Lung (tissue), 12 donors: ENCODE results near the gene CHRNB4. TPM values are rescaled to one million over a fixed set of nuclear protein-coding genes. Genes with fewer than 3 reads are reported as not detected.

ENCODE experiments used
- ATAC-seq: fragments of 200-7000 bp; cut with Tn5 transposase; one replicate; pipeline ENCODE4 v1.9.1; 2020; ENCODE audit warnings: moderate number of reproducible peaks; ENCODE audit not compliant: insufficient read depth, low FRiP score
- DNase-seq, 3 donors: peaks; one replicate each; pipeline ENCODE4 v3.0.0-alpha.2; 2013 to 2017
- H3K27ac ChIP-seq, 2 donors: one replicate each; pipeline ENCODE4 v1.5.1; 2013; ENCODE audit warnings: mild to moderate bottlenecking in 2 of 2, moderate library complexity in 2 of 2, control low read depth in 1 of 2, inconsistent platforms in 1 of 2, low read depth in 1 of 2, low read length in 1 of 2
- H3K27me3 ChIP-seq, 3 donors: one replicate each; pipeline ENCODE4 v1.5.1; 2013; ENCODE audit warnings: low read length in 2 of 3; ENCODE audit not compliant: control insufficient read depth in 3 of 3, insufficient read depth in 3 of 3
- H3K36me3 ChIP-seq, 4 donors: one replicate each; pipeline ENCODE4 v1.5.1; 2013; ENCODE audit warnings: low read length in 4 of 4, mild to moderate bottlenecking in 1 of 4, moderate library complexity in 1 of 4; ENCODE audit not compliant: control insufficient read depth in 4 of 4, insufficient read depth in 4 of 4
- H3K4me1 ChIP-seq, 5 donors: one replicate each; pipeline ENCODE4 v1.5.1; 2013; ENCODE audit warnings: low read length in 5 of 5, mild to moderate bottlenecking in 2 of 5, moderate library complexity in 1 of 5; ENCODE audit not compliant: control insufficient read depth in 5 of 5, insufficient read depth in 5 of 5
- H3K4me3 ChIP-seq: one replicate; pipeline ENCODE4 v1.5.1; 2013; ENCODE audit warnings: mild to moderate bottlenecking, control low read depth, moderate library complexity
- H3K9ac ChIP-seq, 2 donors: one replicate each; pipeline ENCODE4 v1.5.1; 2013; ENCODE audit warnings: low read length in 2 of 2, control low read depth in 1 of 2; ENCODE audit not compliant: insufficient read depth in 1 of 2
- H3K9me3 ChIP-seq, 4 donors: one replicate each; pipeline ENCODE4 v1.5.1; 2013; ENCODE audit warnings: low read length in 3 of 4, mild to moderate bottlenecking in 1 of 4, moderate library complexity in 1 of 4; ENCODE audit not compliant: control insufficient read depth in 4 of 4, insufficient read depth in 3 of 4
- WGBS, 2 donors: extraction: QIAGEN DNeasy Blood & Tissue Kit; methylation state at CpG; one replicate each; pipeline ENCODE4 v1.1.7; 2013; 5-methylcytosine and 5-hydroxymethylcytosine counted together
- polyA plus RNA-seq, 2 donors: library from polyadenylated mRNA; stranded (reverse); fragments of 200-250 nt; gene quantifications; one replicate each; pipeline ENCODE4 v1.2.1, GENCODE V29; 2013
- total RNA-seq, 2 donors: library from RNA; depleted of rRNA in 1 of 2; stranded (reverse); fragments of >200 nt in 1 of 2; gene quantifications; one replicate each; pipeline ENCODE4 v1.2.1, GENCODE V29; 2014 to 2021
- TF ChIP-seq, protein P1 (sequence below): IDR thresholded peaks from 2 replicates; pipeline ENCODE4 v1.5.1; 2012; ENCODE audit warnings: mild to moderate bottlenecking; ENCODE audit errors: control extremely low read depth, extremely low read depth
- donor health status: control.
- donor health status: control.
- donor health status: Bipolar disorder and iron deficiency.
- donor health status: healthy.
- donor health status: DM: yes; HTN: yes; CAD: no.

Gene CHRNB4
- total and polyA plus RNA-seq, 4 donors, result 0.05 TPM; not detected in 3

GRCh38 chr15:78667578-78668236 is 26.7 kb upstream of the CHRNB4 start:
- no peak overlapping the region for H3K4me3 ChIP-seq
- H3K4me1 ChIP-seq, result peaks cover 0 to 11% (median 3%) of the 10 kb centered on the region in 5 donors
- ATAC-seq, result no peak
- H3K27ac ChIP-seq, result no peak overlapping the region
- H3K27me3 ChIP-seq, result no peaks in the 10 kb centered on the region
- no peak overlapping the region for H3K9ac ChIP-seq
- no peaks in the 10 kb centered on the region for H3K36me3 ChIP-seq
- TF ChIP-seq, protein P1, sequence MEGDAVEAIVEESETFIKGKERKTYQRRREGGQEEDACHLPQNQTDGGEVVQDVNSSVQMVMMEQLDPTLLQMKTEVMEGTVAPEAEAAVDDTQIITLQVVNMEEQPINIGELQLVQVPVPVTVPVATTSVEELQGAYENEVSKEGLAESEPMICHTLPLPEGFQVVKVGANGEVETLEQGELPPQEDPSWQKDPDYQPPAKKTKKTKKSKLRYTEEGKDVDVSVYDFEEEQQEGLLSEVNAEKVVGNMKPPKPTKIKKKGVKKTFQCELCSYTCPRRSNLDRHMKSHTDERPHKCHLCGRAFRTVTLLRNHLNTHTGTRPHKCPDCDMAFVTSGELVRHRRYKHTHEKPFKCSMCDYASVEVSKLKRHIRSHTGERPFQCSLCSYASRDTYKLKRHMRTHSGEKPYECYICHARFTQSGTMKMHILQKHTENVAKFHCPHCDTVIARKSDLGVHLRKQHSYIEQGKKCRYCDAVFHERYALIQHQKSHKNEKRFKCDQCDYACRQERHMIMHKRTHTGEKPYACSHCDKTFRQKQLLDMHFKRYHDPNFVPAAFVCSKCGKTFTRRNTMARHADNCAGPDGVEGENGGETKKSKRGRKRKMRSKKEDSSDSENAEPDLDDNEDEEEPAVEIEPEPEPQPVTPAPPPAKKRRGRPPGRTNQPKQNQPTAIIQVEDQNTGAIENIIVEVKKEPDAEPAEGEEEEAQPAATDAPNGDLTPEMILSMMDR, result no peak
- WGBS, 2 donors, result 93 to 94% methylated on average over 8 of the region's 8 CpGs
- no peaks in the 10 kb centered on the region for H3K9me3 ChIP-seq
- no peak for DNase-seq

DNA sequence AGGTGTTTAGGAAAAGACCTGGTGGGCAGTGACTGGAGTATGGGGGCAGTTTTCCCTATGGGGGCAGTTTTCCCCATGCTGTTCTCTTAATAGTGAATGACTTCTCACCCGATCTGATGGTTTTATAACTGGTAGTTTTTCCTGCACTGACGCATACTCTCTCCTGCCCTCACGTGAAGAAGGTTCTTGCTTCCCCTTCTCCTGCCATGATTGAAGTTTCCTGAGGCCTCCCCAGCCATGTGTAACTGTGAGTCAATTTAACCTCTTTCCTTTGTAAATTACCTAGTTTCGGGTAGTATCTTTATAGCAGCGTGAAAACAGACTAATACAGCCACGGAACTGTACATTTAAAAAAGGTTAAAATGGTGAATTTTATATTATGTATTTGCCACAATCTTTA is 25.0 kb upstream of the CHRNB4 start:
- 91 to 95% methylated on average over 6 of the region's 6 CpGs for WGBS, 2 donors
- TF ChIP-seq, protein P1, result no peak
- Histone ChIP-seq H3K4me1 (no peaks in the 10 kb centered on the region), H3K4me3 (no peak overlapping the region), H3K27ac (no peak overlapping the region), H3K9ac (no peak overlapping the region), H3K9me3 (no peaks in the 10 kb centered on the region), H3K27me3 (no peaks in the 10 kb centered on the region), H3K36me3 (no peaks in the 10 kb centered on the region)
- ATAC-seq, result no peak
- no peak for DNase-seq

DNA sequence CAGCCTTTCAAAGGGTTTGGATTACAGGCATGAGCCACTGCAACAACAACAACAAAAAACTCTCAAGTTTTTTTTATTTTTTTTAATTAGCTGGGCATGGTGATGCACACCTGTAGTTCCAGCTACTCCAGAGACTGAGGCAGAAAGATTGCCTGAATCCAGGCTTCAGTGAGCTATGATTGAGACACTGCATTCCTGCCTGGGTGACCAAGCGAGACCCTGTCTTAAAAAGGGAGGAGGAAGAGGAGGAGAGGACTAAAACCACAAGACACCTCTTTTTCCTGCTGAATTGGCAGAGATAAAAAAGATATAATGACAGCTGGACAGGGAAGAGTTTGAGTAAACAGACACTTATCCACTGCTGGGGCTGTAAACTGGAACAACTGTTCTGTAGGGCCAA is 22.7 kb upstream of the CHRNB4 start:
- Histone ChIP-seq H3K36me3 (no peaks in the 10 kb centered on the region), H3K9ac (no peak overlapping the region), H3K27ac (no peak overlapping the region), H3K9me3 (no peaks in the 10 kb centered on the region), H3K4me3 (no peak overlapping the region), H3K4me1 (no peaks in the 10 kb centered on the region), H3K27me3 (no peaks in the 10 kb centered on the region)
- no peak for ATAC-seq
- no peak for DNase-seq
- WGBS, 2 donors, result 54 to 71% methylated on average over 1 of the region's 1 CpG
- TF ChIP-seq, protein P1, result no peak

DNA sequence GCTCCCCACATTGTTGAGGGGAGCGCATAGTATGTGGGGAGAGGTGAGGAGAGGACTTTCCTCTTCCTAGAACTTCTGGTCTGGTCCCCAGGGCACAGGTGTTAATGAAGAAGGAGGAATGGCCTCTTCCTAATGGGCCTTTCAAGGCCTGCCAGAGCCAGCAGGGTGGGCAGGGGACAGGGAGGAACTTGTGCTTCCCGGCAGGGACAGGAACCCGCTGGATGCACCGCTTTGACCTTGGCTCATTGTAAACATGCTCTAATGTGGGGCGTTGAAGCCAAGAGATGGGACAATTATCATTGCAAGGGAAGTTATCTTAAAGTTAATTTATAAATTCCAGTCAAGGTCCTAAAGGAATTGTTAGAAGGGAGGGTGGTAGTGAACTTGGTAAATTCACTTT is 21.0 kb upstream of the CHRNB4 start:
- Histone ChIP-seq H3K4me3 (no peak overlapping the region), H3K9me3 (no peaks in the 10 kb centered on the region), H3K9ac (no peak overlapping the region), H3K36me3 (no peaks in the 10 kb centered on the region), H3K27me3 (no peaks in the 10 kb centered on the region), H3K4me1 (no peaks in the 10 kb centered on the region), H3K27ac (no peak overlapping the region)
- DNase-seq, result peak in 1 of 3 donors; percentile 12
- no peak for ATAC-seq
- TF ChIP-seq, protein P1, result no peak
- 68 to 84% methylated on average over 5 of the region's 5 CpGs for WGBS, 2 donors
